HUES64 (cell line): ENCODE data around the gene CLCN3.

Source experiments
- H3K27ac ChIP-seq: 2 replicates; pipeline ENCODE4 v1.7.0; 2013; ENCODE audit warnings: low read depth, low read length, inconsistent platforms
- H3K27me3 ChIP-seq: 2 replicates; pipeline ENCODE4 v1.6.1; 2013; ENCODE audit warnings: mild to moderate bottlenecking, low read length; ENCODE audit not compliant: insufficient read depth
- H3K36me3 ChIP-seq: 2 replicates; pipeline ENCODE4 v1.6.1; 2013; ENCODE audit warnings: mild to moderate bottlenecking, low read length; ENCODE audit not compliant: insufficient read depth
- H3K4me1 ChIP-seq: 2 replicates; pipeline ENCODE4 v1.6.1; 2013; ENCODE audit warnings: mild to moderate bottlenecking, low read length, moderate library complexity; ENCODE audit not compliant: insufficient read depth
- H3K4me3 ChIP-seq: 2 replicates; pipeline ENCODE4 v1.5.1; 2013; ENCODE audit warnings: mild to moderate bottlenecking, low read length, moderate library complexity
- H3K9ac ChIP-seq: 2 replicates; pipeline ENCODE4 v1.6.1; 2013; ENCODE audit warnings: mild to moderate bottlenecking, low read depth, low read length
- H3K9me3 ChIP-seq: 2 replicates; pipeline ENCODE4 v1.6.1; 2013; ENCODE audit warnings: low read depth, low read length; ENCODE audit not compliant: insufficient read depth
- WGBS: fragments of 150-250, 120-280 bp; methylation state at CpG from one replicate; pipeline ENCODE4 v1.1.7; 2013; ENCODE audit warnings: missing lambda C conversion rate; 5-methylcytosine and 5-hydroxymethylcytosine counted together

The CLCN3 gene

GRCh38 chr4:169634975-169635374, 14.6 kb downstream of the CLCN3 start:
- Histone ChIP-seq H3K36me3 (peaks cover 43% of the 10 kb centered on the region), H3K4me1 (no peaks in the 10 kb centered on the region), H3K9ac (no peak overlapping the region), H3K9me3 (no peaks in the 10 kb centered on the region), H3K4me3 (no peak overlapping the region), H3K27me3 (no peaks in the 10 kb centered on the region), H3K27ac (no peak overlapping the region)
- WGBS, result 100% methylated on average over 1 of the region's 1 CpG

GRCh38 chr4:169640261-169640870, 20.0 kb downstream of the CLCN3 start:
- Histone ChIP-seq H3K9me3 (no peaks in the 10 kb centered on the region), H3K27ac (no peak overlapping the region), H3K4me3 (no peak overlapping the region), H3K27me3 (no peaks in the 10 kb centered on the region), H3K4me1 (no peaks in the 10 kb centered on the region), H3K36me3 (peaks cover 68% of the 10 kb centered on the region), H3K9ac (no peak overlapping the region)

GRCh38 chr4:169644802-169645201, 24.4 kb downstream of the CLCN3 start:
- H3K36me3 ChIP-seq, result peaks cover 27% of the 10 kb centered on the region
- H3K27ac ChIP-seq, result no peak overlapping the region
- no peaks in the 10 kb centered on the region for H3K27me3 ChIP-seq
- no peaks in the 10 kb centered on the region for H3K9me3 ChIP-seq
- 95% methylated on average over 7 of the region's 7 CpGs for WGBS
- no peaks in the 10 kb centered on the region for H3K4me1 ChIP-seq
- H3K4me3 ChIP-seq, result no peak overlapping the region
- no peak overlapping the region for H3K9ac ChIP-seq

GRCh38 chr4:169645627-169646026, 25.2 kb downstream of the CLCN3 start:
- Histone ChIP-seq H3K36me3 (peaks cover 21% of the 10 kb centered on the region), H3K9me3 (no peaks in the 10 kb centered on the region), H3K4me3 (no peak overlapping the region), H3K4me1 (no peaks in the 10 kb centered on the region), H3K27me3 (no peaks in the 10 kb centered on the region), H3K27ac (no peak overlapping the region), H3K9ac (no peak overlapping the region)
- 100% methylated on average over 1 of the region's 1 CpG for WGBS

- H3K27ac ChIP-seq, result no peak overlapping the region
- peaks cover 5% of the 10 kb centered on the region; the same call in 1 of the 2 replicates for H3K36me3 ChIP-seq
- H3K27me3 ChIP-seq, result no peaks in the 10 kb centered on the region
- no peaks in the 10 kb centered on the region for H3K9me3 ChIP-seq
- 93% methylated on average over 7 of the region's 7 CpGs for WGBS
- no peak overlapping the region for H3K4me3 ChIP-seq
- H3K9ac ChIP-seq, result no peak overlapping the region
- H3K4me1 ChIP-seq, result no peaks in the 10 kb centered on the region
These were observed 29.3 kb downstream of the CLCN3 start for GRCh38 chr4:169649545-169650226.

GRCh38 chr4:169650227-169650936, 30.0 kb downstream of the CLCN3 start:
- H3K4me3 ChIP-seq, result no peak overlapping the region
- H3K9me3 ChIP-seq, result no peaks in the 10 kb centered on the region
- H3K36me3 ChIP-seq, result no peaks in the 10 kb centered on the region
- no peaks in the 10 kb centered on the region for H3K27me3 ChIP-seq
- H3K27ac ChIP-seq, result no peak overlapping the region
- WGBS, result 93% methylated on average over 3 of the region's 3 CpGs
- no peak overlapping the region for H3K9ac ChIP-seq
- no peaks in the 10 kb centered on the region for H3K4me1 ChIP-seq

- no peak overlapping the region for H3K9ac ChIP-seq
- no peak overlapping the region for H3K4me3 ChIP-seq
- H3K4me1 ChIP-seq, result no peaks in the 10 kb centered on the region
- no peaks in the 10 kb centered on the region for H3K9me3 ChIP-seq
- no peaks in the 10 kb centered on the region for H3K27me3 ChIP-seq
- H3K36me3 ChIP-seq, result no peaks in the 10 kb centered on the region
- H3K27ac ChIP-seq, result no peak overlapping the region
These were observed 32.2 kb downstream of the CLCN3 start for GRCh38 chr4:169652535-169652934.

GRCh38 chr4:169655401-169655800, 35.0 kb downstream of the CLCN3 start:
- 98% methylated on average over 6 of the region's 6 CpGs for WGBS
- Histone ChIP-seq H3K36me3 (no peaks in the 10 kb centered on the region), H3K4me1 (peaks cover 20% of the 10 kb centered on the region), H3K27me3 (no peaks in the 10 kb centered on the region), H3K9me3 (no peaks in the 10 kb centered on the region), H3K4me3 (no peak overlapping the region), H3K27ac (no peak overlapping the region), H3K9ac (no peak overlapping the region)

- WGBS, result 100% methylated on average over 2 of the region's 3 CpGs
- H3K27ac ChIP-seq, result no peak overlapping the region
- H3K9me3 ChIP-seq, result no peaks in the 10 kb centered on the region
- no peaks in the 10 kb centered on the region for H3K27me3 ChIP-seq
- no peak overlapping the region for H3K9ac ChIP-seq
- no peak overlapping the region for H3K4me3 ChIP-seq
- H3K36me3 ChIP-seq, result no peaks in the 10 kb centered on the region
- H3K4me1 ChIP-seq, result peaks cover 33% of the 10 kb centered on the region
These were observed 37.2 kb downstream of the CLCN3 start for GRCh38 chr4:169657470-169658107.

GRCh38 chr4:169658196-169658595, 37.8 kb downstream of the CLCN3 start:
- Histone ChIP-seq H3K4me3 (no peak overlapping the region), H3K27ac (no peak overlapping the region)

More at GRCh38 chr4:169658196-169658595, 37.8 kb downstream of the CLCN3 start:
- Histone ChIP-seq H3K27me3 (no peaks in the 10 kb centered on the region), H3K4me1 (peaks cover 33% of the 10 kb centered on the region), H3K36me3 (no peaks in the 10 kb centered on the region), H3K9ac (no peak overlapping the region), H3K9me3 (no peaks in the 10 kb centered on the region)
- 100% methylated on average over 1 of the region's 2 CpGs for WGBS
